Effector CD4-positive, alpha-beta T cell (primary cell): ENCODE data around the gene ZNF518A.

Experiments used
- DNase-seq: peaks from one replicate; pipeline ENCODE4 v3.0.0-alpha.2; 2020
- total RNA-seq: gene quantifications from one replicate; lab custom pipeline; 2026; lab: John Stamatoyannopoulos, UW

Gene ZNF518A, protein sequence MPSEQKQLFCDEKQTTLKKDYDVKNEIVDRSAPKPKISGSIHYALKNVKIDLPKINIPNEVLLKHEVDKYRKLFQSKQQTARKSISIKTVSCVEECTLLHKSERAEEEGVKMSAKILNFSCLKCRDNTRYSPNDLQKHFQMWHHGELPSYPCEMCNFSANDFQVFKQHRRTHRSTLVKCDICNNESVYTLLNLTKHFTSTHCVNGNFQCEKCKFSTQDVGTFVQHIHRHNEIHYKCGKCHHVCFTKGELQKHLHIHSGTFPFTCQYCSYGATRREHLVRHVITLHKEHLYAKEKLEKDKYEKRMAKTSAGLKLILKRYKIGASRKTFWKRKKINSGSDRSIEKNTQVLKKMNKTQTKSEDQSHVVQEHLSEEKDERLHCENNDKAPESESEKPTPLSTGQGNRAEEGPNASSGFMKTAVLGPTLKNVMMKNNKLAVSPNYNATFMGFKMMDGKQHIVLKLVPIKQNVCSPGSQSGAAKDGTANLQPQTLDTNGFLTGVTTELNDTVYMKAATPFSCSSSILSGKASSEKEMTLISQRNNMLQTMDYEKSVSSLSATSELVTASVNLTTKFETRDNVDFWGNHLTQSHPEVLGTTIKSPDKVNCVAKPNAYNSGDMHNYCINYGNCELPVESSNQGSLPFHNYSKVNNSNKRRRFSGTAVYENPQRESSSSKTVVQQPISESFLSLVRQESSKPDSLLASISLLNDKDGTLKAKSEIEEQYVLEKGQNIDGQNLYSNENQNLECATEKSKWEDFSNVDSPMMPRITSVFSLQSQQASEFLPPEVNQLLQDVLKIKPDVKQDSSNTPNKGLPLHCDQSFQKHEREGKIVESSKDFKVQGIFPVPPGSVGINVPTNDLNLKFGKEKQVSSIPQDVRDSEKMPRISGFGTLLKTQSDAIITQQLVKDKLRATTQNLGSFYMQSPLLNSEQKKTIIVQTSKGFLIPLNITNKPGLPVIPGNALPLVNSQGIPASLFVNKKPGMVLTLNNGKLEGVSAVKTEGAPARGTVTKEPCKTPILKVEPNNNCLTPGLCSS (N-terminal part only)
- total RNA-seq = 55.7 reads per million, percentile 71 among the genes with 10 or more reads in this experiment

DNA sequence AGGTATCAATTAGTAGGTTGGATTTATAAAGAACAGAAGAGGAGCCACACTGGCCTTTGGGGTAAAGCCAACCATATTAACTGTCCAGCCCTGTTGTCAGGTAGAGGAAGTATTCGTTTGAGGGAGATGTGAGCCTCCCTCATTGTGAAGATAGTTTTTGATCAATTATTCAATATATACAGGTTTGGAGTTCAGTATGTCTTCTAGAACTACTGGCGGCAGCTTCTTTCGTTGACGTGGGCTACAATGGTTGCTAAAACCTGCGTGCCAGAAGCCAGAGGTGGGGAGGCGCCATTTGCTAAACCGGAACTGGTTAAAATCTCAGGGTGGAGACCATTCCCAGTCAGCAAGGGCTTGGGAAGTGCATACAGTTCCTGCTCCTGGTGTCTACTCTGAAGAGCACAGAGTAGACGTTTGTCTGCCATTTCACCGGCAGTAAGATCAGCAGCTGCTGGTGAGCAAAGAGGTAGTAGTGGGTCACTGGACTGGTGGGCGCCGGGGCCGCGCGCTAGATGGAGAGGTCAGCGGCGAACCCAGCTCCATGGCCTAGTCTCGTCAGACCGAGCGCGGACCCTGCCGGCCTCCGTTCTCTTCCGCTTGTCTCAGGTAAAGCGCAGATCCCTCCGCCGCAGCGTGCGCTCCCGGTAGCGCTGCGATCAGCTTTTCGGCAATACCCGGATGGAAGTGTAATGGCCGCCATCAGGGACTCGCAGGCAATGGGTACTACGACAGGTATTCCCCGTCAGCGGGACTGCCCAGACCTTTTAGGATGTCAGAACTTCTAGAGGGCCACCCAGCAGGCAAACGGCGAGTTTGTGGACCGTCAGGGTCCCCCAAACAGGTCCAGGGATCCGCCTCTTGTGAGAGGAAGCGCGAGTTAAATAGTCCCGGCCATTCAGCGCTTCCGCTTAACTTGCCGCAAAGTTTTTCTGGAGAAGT, at the start of gene ZNF518A:
TSS of gene ZNF518A (plus strand) at position 911 of the 939 bp plus-strand sequence. CDS start 26,026 bp downstream, outside the sequence.
- peak; percentile 82 for DNase-seq

- no peak for DNase-seq
Measured at GRCh38 chr10:96082153-96082552, 47.9 kb upstream of the ZNF518A start.

DNA sequence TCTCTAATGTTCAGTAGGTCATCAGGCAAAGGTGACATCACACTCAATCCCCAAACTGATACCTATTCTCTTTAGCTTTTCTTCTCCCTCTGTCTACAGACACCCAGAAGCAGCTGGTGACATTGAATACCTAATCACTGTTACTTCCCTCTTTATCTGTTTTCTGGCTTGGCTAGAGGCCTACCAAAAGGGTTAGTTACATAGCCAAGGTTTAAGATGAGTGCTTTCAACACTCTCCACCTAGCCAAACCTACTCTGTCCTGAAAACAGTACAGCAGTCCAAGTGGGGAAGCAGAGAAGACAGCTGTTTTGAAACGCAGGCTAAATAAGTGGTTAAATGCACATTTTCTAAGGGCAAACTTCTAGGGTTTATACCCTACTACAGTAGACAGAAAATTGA, 47.3 kb upstream of the ZNF518A start:
- no peak for DNase-seq

GRCh38 chr10:96089116-96089515, 41.0 kb upstream of the ZNF518A start:
- no peak for DNase-seq

GRCh38 chr10:96089670-96090462, 40.2 kb upstream of the ZNF518A start:
- DNase-seq = peak; percentile 77

- no peak for DNase-seq
Measured at GRCh38 chr10:96090463-96090800, 39.7 kb upstream of the ZNF518A start.

GRCh38 chr10:96092999-96093767, 36.9 kb upstream of the ZNF518A start:
- no peak for DNase-seq

DNA sequence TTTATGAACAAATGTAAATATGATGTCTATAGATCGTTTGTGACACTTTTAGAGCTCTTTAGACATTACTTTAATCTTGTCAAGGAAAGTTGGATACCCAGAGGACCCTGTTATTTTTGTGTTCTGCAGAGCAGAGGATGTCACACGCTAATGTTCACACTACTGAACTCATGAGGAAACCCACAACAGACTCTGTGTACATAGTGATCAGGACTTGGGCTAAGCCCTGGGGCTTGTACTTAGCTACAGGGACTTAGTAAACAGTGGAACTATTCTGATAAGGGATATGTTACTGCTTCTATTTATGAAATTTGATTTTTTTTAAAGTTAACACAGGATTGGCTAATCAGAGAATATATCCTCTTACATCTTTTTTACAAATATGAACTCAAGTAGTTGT, 36.1 kb upstream of the ZNF518A start:
- no peak for DNase-seq

DNA sequence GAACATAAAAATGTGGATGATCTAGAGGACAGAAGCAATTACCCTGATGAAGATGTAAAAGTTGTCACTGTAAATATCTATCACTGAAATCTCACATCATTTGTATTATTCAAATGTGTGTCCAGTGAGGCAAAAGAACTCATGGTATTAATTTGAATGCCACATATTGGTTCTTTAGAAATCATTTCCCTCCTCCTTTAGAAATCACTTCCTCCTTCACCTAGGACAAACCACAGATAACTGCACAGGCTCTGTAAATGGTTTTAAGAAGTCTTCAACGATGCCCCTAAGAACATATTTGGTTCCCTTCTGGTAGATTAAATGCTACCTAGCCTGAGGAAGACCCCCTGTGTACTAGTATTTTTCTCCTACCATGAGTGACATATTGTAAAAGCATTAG, 33.1 kb upstream of the ZNF518A start:
- DNase-seq = no peak

- DNase-seq = no peak
Measured at GRCh38 chr10:96097865-96098264, 32.2 kb upstream of the ZNF518A start.

GRCh38 chr10:96107623-96108038, 22.5 kb upstream of the ZNF518A start:
- no peak for DNase-seq

GRCh38 chr10:96112531-96112930, 17.6 kb upstream of the ZNF518A start:
- DNase-seq = no peak

DNA sequence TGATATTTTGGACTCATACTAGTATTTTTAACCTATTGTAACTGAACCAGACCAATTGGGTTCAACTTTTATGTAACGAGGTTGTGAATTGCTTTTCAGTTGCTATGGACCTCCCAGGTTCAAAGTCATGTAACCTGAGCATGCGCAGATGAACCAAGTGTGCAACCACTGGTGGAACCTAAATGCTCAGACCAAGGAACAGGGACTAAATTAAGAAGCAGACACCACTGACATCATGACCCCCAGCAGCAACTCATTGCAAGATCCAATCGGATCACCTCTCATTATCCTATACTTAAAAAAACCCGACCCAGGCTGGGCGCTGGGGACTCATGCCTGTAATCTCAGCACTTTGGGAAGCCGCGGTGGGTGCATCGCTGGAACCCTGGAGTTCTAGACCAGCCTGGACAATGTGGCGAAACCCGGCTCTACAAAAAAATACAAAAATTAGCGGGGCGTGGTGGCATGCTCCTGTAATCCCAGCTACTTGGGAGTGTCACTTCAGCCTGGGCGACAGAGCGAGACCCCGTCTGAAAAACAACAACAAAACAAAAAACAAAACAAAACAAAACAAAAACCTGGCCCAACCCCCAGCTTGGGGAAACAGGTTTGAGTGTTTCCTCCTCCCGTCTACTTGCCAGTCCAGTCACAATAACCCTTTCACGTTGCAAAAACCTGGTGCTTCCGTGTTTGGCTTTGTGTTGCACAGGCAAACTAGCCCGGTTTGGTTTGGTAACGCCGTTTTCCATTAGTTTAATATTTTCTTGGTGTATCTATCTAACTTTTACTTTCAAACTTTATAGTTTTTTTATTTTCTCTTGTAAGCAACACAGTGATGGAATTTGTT, 11.3 kb upstream of the ZNF518A start:
- no peak for DNase-seq

DNA sequence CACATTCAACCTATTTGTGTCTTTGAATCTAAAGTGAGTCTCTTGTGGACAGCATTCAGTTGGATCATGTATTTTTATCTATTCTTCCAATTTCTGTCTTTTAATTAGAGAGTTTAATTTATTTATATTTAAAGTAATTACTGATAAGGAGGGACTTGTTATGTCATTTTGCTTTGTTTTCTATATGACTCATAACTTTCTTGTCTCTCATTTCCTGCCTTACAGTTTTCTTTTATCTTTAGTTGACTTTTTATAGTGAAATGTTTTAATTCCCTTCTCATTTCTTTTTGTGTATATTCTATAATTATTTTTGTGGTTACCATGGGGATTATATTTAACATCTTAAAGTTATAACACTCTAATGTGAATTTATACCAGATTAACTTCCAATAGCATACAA, 7.3 kb upstream of the ZNF518A start:
- no peak for DNase-seq

DNA sequence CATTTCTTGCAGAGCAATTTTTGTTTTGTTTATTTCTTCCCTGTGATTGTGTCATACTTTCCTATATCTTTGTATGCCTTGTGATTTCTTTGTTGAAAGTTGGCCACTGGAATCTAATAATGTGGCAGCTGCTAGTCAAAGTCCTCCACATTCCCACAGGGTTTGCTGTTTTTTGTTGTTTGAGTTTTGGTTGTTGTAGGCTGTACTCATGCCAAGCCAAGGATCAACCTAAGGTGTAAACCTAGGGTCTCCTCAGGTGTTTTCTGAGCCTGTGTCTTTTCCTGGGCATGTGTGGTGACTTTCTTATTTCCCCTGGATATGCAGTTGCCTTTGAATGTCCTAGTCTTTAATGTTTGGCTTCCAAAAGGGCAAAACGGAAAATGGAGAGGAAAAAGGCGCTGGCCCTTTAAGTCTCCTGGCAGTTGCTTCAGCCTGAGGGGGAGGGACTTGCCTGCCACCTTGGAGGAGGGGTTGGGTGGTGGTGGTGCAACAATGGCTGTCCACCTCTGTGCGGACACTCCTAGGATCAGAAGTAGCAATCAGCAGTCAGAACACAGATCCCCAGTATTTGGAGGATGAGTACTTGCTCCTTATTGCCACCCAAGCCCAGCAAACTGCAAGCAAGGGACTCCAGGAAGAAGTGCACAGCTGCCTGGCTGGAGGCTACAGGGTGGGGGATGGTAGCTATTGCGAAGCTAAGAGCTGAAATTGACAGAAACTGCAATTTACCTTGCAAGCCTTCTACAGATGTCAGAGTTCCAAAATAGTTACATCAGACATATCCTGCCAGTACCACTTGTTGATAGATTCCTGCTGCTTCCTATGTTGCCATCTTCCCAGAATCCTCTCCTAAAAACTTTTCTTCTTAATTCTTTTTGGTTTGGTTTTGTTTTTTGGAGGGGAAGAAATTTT, 5.6 kb upstream of the ZNF518A start:
- DNase-seq = no peak

GRCh38 chr10:96125142-96125515, 5.0 kb upstream of the ZNF518A start:
- no peak for DNase-seq

DNA sequence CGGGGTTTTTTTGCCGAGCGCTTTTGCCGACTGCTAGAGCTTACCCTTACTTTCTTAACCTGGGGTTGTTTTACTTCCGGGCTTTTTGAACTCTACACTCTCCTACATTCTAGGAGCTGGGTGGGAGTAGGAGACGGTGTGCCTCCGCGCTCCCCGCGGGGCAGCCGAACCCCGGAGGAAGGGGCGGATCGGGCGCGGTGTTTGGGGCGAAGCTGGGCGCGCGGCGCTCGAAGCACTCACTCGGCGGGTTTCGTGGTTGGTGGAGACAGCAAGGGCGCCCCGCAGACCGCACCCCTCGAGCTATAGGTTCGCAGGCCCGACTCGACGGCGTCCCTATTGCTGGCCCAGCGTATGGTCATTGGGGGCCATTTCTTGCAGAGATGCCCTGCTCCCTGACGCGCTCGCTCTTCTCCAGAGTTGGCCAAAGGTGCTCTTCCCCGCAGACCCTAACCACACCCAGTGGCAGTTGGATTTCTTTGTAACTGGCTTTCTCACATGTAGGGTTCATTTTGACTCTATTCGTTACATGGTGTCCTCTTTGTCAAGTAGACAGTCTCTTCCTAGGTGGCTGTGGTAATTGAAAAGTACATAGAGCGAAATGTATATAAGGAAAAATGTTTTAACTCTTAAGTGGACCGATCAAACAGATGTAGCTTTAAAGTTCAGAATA, 364 bp downstream of the ZNF518A start:
- peak; percentile 54 for DNase-seq

- no peak for DNase-seq
Measured at GRCh38 chr10:96131621-96132020, 1.5 kb downstream of the ZNF518A start.
